ENCODE data around the gene ZNF655.
A peak's percentile ranks its signal among the peaks of the same experiment; 100 is the strongest.

Gene ZNF655

DNA sequence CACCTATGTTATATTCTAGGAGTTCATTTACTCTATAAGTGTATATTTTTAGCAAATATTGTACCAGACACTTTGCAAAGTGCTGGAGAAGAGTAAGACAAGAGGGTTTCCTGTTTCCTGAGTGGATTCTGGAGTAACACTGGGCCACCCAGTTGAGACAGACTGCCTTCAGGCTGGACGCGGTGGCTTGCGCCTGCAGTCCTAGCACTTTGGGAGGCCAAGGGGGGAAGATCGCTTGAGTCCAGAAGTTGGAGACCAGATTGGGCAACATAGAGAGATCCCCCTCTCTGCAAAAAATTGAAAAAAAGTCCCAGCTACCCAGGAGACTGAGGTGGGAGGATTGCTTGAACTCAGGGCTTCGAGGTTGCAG is 57.5 kb downstream of the ZNF655 start:
- no peak for DNase-seq

DNA sequence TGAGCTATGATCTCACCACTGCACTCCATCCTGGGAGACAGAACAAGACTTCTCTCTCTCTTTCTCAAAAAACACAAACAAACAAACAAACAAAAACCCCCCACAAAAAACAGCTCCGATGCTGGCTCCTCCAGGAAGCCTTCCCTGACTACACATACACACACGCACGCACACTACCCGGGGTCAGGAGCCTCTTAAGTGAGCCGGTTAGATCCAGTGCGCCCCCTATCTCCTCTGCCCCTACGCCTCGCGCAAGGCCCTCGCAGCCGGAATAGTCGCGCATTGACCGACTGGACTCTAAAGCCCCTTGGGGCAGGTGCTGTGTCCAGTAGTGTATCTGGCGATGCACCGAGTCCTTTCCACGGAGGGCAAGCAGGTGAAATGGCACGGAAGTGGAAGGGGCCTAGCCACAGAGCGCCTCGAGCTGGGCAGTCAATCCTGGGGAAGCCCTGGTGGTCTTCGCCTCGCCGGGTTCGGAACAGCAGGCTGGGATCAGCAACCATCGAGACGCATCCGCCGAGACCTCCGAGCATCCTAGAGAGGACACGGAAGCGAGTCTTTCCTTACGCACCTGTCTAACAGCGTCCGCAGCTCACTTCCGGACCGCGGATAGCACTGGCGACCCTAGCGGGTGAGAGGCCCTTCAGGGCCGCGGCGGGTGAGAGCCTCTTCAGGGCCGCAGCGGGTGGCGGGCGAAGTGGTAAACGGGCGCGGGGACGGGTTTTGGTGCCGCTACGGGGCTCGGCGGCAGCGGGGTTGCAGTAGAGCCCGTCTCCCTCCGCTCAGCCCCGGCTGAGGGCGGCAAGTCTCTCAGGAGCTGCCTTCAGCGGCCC is 58.1 kb downstream of the ZNF655 start, which contains the start of gene ZSCAN25:
ZSCAN25 (plus strand) TSS at position 588 of the 833 bp plus-strand sequence. CDS start 2,661 bp downstream, outside the sequence.
- peak; percentile 32 for DNase-seq

DNA sequence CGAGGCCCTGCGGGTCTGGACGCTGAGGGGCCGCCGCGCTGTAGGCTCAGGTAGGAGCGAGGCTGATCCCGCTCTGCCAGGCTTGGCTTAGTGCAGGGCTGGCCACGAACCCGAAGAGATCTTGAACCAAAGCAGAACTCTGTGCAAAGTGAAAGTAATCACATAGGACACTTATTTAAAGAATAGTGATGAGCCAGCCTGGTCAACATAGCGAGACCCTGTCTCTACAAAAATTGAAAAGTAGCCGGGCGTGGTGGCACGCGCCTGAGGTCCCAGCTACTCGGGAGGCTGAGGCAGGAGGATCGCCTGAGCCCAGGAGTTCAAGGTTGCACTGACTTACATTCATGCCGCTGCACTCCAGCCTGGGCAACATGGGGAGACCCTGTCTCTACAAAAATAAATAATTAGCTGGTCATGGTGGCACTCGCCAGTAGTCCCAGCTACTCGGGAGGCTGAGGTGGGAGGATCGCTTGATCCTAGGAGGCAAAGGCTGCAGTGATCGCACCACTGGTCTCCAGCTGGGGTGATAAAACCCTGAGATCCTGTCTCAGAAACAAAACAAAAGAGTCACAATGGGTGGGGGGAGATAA is 58.8 kb downstream of the ZNF655 start:
- no peak for DNase-seq

DNA sequence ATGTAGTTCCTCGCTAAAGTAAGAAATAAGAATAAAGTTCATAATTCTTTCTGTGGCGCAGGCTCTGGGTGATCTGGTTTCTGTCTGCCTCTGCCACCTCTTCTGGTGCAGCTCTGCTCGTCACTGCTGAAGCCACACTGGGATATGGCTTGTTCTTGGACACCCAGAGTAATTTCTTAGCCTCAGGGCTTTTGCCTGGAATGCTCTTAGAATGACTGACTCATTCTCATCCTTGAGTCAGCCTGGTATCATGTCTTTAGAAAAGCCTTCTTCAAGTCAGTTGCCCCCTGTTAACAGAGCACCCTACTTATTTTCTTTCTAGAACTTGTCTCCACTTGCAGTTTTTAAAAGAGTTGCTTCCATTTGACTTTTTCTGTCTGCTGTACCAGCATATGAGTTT is 60.3 kb downstream of the ZNF655 start:
- DNase-seq, result no peak

- no peak for DNase-seq
Measured at GRCh38 chr7:99619571-99620130, 61.2 kb downstream of the ZNF655 start.

DNA sequence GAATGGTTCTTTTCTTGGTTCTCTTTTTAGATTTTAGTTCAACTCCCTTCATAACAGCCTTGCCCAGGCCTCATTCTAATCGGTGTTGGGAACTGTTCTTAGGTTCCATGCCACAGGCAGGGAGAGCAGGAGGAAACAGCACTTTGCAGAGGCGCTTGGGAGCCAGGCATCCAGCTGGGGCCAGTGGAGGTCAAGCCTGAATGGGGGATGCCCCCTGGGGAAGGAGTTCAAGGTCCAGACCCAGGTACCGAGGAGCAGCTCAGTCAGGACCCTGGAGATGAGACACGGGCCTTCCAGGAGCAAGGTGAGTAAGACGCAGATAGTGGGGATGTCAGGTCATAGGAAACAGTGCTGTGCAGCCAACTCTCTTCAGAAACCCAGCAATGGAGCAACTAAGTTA is 62.8 kb downstream of the ZNF655 start:
- no peak for DNase-seq

- no peak for DNase-seq
Measured at GRCh38 chr7:99622596-99622995, 64.2 kb downstream of the ZNF655 start.

DNA sequence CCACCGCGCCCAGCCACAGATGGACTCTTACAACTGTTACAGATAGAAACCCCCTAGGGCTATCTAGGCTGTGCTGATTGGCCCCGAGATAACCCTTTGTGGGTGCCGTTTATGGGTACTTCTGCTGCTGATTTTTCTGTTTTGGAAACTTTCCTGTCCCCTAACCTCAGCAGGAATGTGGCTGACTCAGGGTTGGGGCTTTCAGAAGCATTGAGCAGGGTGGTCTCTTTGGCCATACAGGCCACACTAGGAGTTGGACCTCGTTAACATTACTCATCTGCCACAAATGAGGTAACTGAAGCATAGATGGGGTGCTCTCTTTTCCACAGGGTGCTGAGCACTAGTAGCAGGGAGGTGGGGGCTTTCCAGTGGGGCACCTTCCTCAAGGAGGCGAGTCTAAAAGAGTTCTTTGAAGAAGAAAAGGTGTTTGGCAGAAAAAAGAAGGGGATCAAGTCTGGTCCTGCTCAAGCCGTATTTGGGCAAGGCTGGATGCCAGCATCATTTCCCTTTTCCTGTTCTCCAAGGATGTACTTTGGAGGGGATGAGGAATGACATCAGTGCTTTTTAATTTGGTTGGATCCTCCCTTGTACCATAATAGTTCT is 64.8 kb downstream of the ZNF655 start:
- no peak for DNase-seq

- no peak for DNase-seq
Measured at GRCh38 chr7:99623702-99624447, 65.4 kb downstream of the ZNF655 start.

DNA sequence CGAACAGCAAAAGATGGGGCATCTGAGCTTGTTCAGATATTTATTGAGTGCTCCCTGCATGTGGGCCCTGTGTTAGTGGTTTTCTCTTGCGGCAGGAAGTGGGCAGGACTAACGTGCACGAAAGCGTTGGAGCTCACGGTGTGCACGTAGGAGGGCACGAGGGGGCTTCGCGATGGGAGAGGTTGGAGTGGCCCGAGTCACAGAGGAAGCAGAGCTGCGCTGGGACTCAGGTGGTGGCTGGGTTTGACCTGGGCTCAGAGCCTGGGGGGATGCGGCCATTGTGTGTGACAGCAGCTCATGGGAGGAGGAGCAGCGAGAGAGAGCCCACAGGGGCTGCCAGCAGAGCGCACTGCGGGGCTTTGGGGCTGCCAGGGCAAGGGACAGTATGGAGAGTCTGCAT is 66.0 kb downstream of the ZNF655 start:
- no peak for DNase-seq

DNA sequence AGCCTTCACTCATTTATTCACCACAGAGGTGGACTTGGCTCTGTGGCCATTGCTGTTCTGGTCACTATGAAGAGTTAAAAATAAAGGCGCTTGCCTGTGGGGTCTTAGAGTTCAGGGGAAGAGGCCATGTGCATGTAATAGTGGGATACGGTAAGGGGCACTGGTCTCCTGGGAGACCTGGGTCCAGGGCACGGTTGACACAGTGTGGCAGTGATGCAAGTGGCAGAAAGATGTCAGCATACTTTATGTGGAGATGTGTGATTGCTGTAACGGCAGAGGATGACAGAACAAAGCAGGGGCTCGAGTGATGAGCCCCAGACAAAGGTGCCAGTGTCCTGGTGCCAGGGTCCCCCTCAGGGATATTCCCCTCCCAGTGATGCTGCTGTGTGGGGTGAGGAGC is 66.9 kb downstream of the ZNF655 start:
- DNase-seq, result no peak

DNA sequence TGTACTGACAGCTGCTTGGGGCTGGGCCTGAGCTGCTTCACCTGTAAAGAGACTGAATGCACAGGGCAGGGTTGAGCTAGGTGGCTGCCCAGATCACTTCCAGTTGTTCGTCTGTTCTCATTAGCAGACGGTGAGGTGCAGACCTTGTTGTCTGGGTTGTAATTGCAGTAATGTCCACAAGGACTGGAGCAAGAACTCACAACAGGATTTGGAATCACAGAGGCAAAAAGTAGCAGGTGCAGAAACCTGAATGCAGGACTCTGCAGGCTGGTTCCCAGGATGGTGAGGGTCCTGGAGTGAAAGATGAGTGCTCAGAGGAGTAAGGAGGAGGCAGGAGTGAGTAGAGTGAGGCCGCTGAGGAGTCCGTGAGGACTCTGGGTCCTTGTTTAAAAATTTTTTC is 67.5 kb downstream of the ZNF655 start:
- DNase-seq, result no peak
